Activated T-helper 17 cell treated with anti-CD3 and anti-CD28 coated beads, Interleukin-2, amount 50 U/mL, for 72 hours (primary cell): Measurements from ENCODE around the gene IGFBP5. TPM values are rescaled to one million over a fixed set of nuclear protein-coding genes. Genes with fewer than 3 reads are reported as not detected.
A peak's percentile ranks its signal among the peaks of the same experiment; 100 is the strongest.

Experiments
- ATAC-seq: fragments of 150-1000 bp; cut with Tn5 transposase; replicated peaks from 2 replicates; pipeline ENCODE4 v1.10.0; 2021; ENCODE audit warnings: mild to moderate bottlenecking, moderate library complexity
- H3K27ac Mint-ChIP-seq: one replicate; pipeline ENCODE4 v1.8.0; 2022; ENCODE audit warnings: mixed read lengths
- H3K27me3 Mint-ChIP-seq: one replicate; pipeline ENCODE4 v1.8.0; 2022; ENCODE audit warnings: mixed read lengths
- H3K36me3 Mint-ChIP-seq: one replicate; pipeline ENCODE4 v1.8.0; 2022; ENCODE audit warnings: low read depth, mild to moderate bottlenecking, mixed read lengths
- H3K4me1 Mint-ChIP-seq: one replicate; pipeline ENCODE4 v1.8.0; 2022; ENCODE audit warnings: mixed read lengths
- H3K4me3 Mint-ChIP-seq: one replicate; pipeline ENCODE4 v1.8.0; 2022; ENCODE audit warnings: mild to moderate bottlenecking, mixed read lengths
- H3K9me3 Mint-ChIP-seq: one replicate; pipeline ENCODE4 v1.8.0; 2022; ENCODE audit warnings: mixed read lengths
- total RNA-seq, 2 donors: library from RNA; stranded (reverse); gene quantifications; one replicate each; pipeline ENCODE4 v1.2.3, GENCODE V29; 2022

The IGFBP5 gene
- total RNA-seq, 2 donors from 2014 or later, result not detected

GRCh38 chr2:216700088-216700567 lies 4.8 kb upstream of the IGFBP5 start:
- Mint-ChIP-seq H3K36me3 (no peaks in the 10 kb centered on the region), H3K4me3 (no peak overlapping the region), H3K27me3 (peaks cover 35% of the 10 kb centered on the region), H3K27ac (no peak overlapping the region), H3K9me3 (no peaks in the 10 kb centered on the region), H3K4me1 (no peaks in the 10 kb centered on the region)
- ATAC-seq, result no peak

GRCh38 chr2:216698895-216699294 lies 3.5 kb upstream of the IGFBP5 start:
- H3K9me3 Mint-ChIP-seq, result no peaks in the 10 kb centered on the region
- no peak overlapping the region for H3K27ac Mint-ChIP-seq
- ATAC-seq, result peak; percentile 51
- no peaks in the 10 kb centered on the region for H3K36me3 Mint-ChIP-seq
- peaks cover 44% of the 10 kb centered on the region for H3K27me3 Mint-ChIP-seq
- no peaks in the 10 kb centered on the region for H3K4me1 Mint-ChIP-seq
- H3K4me3 Mint-ChIP-seq, result no peak overlapping the region

GRCh38 chr2:216698293-216698692 lies 2.9 kb upstream of the IGFBP5 start:
- H3K27ac Mint-ChIP-seq, result no peak overlapping the region
- H3K4me1 Mint-ChIP-seq, result no peaks in the 10 kb centered on the region
- H3K27me3 Mint-ChIP-seq, result peaks cover 48% of the 10 kb centered on the region
- ATAC-seq, result no peak
- H3K36me3 Mint-ChIP-seq, result no peaks in the 10 kb centered on the region
- H3K9me3 Mint-ChIP-seq, result no peaks in the 10 kb centered on the region
- H3K4me3 Mint-ChIP-seq, result no peak overlapping the region

- Mint-ChIP-seq H3K27ac (no peak overlapping the region), H3K27me3 (peaks cover 52% of the 10 kb centered on the region), H3K9me3 (no peaks in the 10 kb centered on the region), H3K4me1 (no peaks in the 10 kb centered on the region), H3K36me3 (no peaks in the 10 kb centered on the region), H3K4me3 (no peak overlapping the region)
- no peak for ATAC-seq
These were observed 1.6 kb upstream of the IGFBP5 start for GRCh38 chr2:216696751-216697560.

GRCh38 chr2:216696321-216696720 lies 972 bp upstream of the IGFBP5 start:
- peaks cover 3% of the 10 kb centered on the region for H3K4me1 Mint-ChIP-seq
- ATAC-seq, result no peak
- H3K9me3 Mint-ChIP-seq, result no peaks in the 10 kb centered on the region
- no peak overlapping the region for H3K4me3 Mint-ChIP-seq
- peaks cover 55% of the 10 kb centered on the region for H3K27me3 Mint-ChIP-seq
- H3K36me3 Mint-ChIP-seq, result no peaks in the 10 kb centered on the region
- H3K27ac Mint-ChIP-seq, result no peak overlapping the region

- Mint-ChIP-seq H3K27me3 (peaks cover 65% of the 10 kb centered on the region), H3K4me1 (peaks cover 6% of the 10 kb centered on the region), H3K9me3 (no peaks in the 10 kb centered on the region), H3K36me3 (no peaks in the 10 kb centered on the region), H3K4me3 (no peak overlapping the region), H3K27ac (no peak overlapping the region)
- no peak for ATAC-seq
These were observed 527 bp downstream of the IGFBP5 start for GRCh38 chr2:216694826-216695217.

GRCh38 chr2:216694082-216694825 lies 1.1 kb downstream of the IGFBP5 start:
- Mint-ChIP-seq H3K9me3 (no peaks in the 10 kb centered on the region), H3K27ac (no peak overlapping the region), H3K27me3 (peaks cover 69% of the 10 kb centered on the region), H3K4me3 (peak overlapping the region; percentile 35), H3K4me1 (peaks cover 6% of the 10 kb centered on the region), H3K36me3 (no peaks in the 10 kb centered on the region)
- no peak for ATAC-seq

- H3K4me3 Mint-ChIP-seq, result peak overlapping the region; percentile 71
- no peak for ATAC-seq
- peaks cover 73% of the 10 kb centered on the region for H3K27me3 Mint-ChIP-seq
- no peak overlapping the region for H3K27ac Mint-ChIP-seq
- no peaks in the 10 kb centered on the region for H3K36me3 Mint-ChIP-seq
- no peaks in the 10 kb centered on the region for H3K9me3 Mint-ChIP-seq
- peaks cover 6% of the 10 kb centered on the region for H3K4me1 Mint-ChIP-seq
These were observed 1.8 kb downstream of the IGFBP5 start for GRCh38 chr2:216693414-216694080.

- H3K9me3 Mint-ChIP-seq, result no peaks in the 10 kb centered on the region
- H3K27ac Mint-ChIP-seq, result no peak overlapping the region
- ATAC-seq, result peak; percentile 50
- H3K4me3 Mint-ChIP-seq, result peak overlapping the region; percentile 71
- peaks cover 6% of the 10 kb centered on the region for H3K4me1 Mint-ChIP-seq
- H3K36me3 Mint-ChIP-seq, result no peaks in the 10 kb centered on the region
- peaks cover 68% of the 10 kb centered on the region for H3K27me3 Mint-ChIP-seq
These were observed 2.5 kb downstream of the IGFBP5 start for GRCh38 chr2:216692636-216693413.

GRCh38 chr2:216690853-216691741 lies 4.3 kb downstream of the IGFBP5 start:
- Mint-ChIP-seq H3K9me3 (no peaks in the 10 kb centered on the region), H3K4me1 (peaks cover 6% of the 10 kb centered on the region), H3K27ac (no peak overlapping the region), H3K36me3 (no peaks in the 10 kb centered on the region), H3K4me3 (peak overlapping the region; percentile 71), H3K27me3 (peaks cover 59% of the 10 kb centered on the region)
- ATAC-seq, result peak; percentile 23

GRCh38 chr2:216690456-216690852 lies 4.9 kb downstream of the IGFBP5 start:
- Mint-ChIP-seq H3K9me3 (no peaks in the 10 kb centered on the region), H3K27ac (no peak overlapping the region), H3K27me3 (peaks cover 59% of the 10 kb centered on the region), H3K36me3 (no peaks in the 10 kb centered on the region), H3K4me1 (peaks cover 6% of the 10 kb centered on the region), H3K4me3 (no peak overlapping the region)
- no peak for ATAC-seq

- Mint-ChIP-seq H3K4me3 (no peak overlapping the region), H3K4me1 (peaks cover 6% of the 10 kb centered on the region), H3K27ac (no peak overlapping the region), H3K36me3 (no peaks in the 10 kb centered on the region), H3K27me3 (peaks cover 57% of the 10 kb centered on the region), H3K9me3 (no peaks in the 10 kb centered on the region)
- ATAC-seq, result no peak
These were observed 6.0 kb downstream of the IGFBP5 start for GRCh38 chr2:216689397-216689796.

GRCh38 chr2:216688731-216689340 lies 6.5 kb downstream of the IGFBP5 start:
- Mint-ChIP-seq H3K36me3 (no peaks in the 10 kb centered on the region), H3K27ac (no peak overlapping the region), H3K4me3 (no peak overlapping the region), H3K4me1 (peaks cover 6% of the 10 kb centered on the region), H3K9me3 (no peaks in the 10 kb centered on the region), H3K27me3 (peaks cover 59% of the 10 kb centered on the region)
- ATAC-seq, result no peak
